Activated naive CD8-positive, alpha-beta T cell treated with anti-CD3 and anti-CD28 coated beads, Interleukin-2, amount 10 ng/mL, durations not matched to agents 7 days and 5 days (primary cell): ENCODE data around the gene ARID4B. TPM values are rescaled to one million over a fixed set of nuclear protein-coding genes. Genes with fewer than 3 reads are reported as not detected.

Source experiments
- ATAC-seq: fragments of 150-1000 bp; cut with Tn5 transposase; one replicate; pipeline ENCODE4 v1.10.0; 2021; ENCODE audit warnings: low read depth, moderate library complexity
- POLR2A ChIA-PET: fragments of 350-600 bp; sonication (Branson Sonifier 250); formaldehyde crosslinking; loops from one replicate; lab custom pipeline; 2021; ENCODE audit warnings: antibody characterized with exemption; lab: Charles Lee
- DNase-seq: peaks from one replicate; pipeline ENCODE4 v3.0.0; 2021
- H3K27ac Mint-ChIP-seq: one replicate; pipeline ENCODE4 v1.8.0; 2022; ENCODE audit warnings: mild to moderate bottlenecking, mixed read lengths
- H3K27me3 Mint-ChIP-seq: one replicate; pipeline ENCODE4 v1.8.0; 2022; ENCODE audit warnings: mild to moderate bottlenecking, moderate library complexity, mixed read lengths
- H3K36me3 Mint-ChIP-seq: one replicate; pipeline ENCODE4 v1.8.0; 2021; ENCODE audit warnings: mild to moderate bottlenecking, mixed read lengths
- H3K4me1 Mint-ChIP-seq: one replicate; pipeline ENCODE4 v1.8.0; 2021; ENCODE audit warnings: mixed read lengths
- H3K4me3 Mint-ChIP-seq: one replicate; pipeline ENCODE4 v1.8.0; 2022; ENCODE audit warnings: mild to moderate bottlenecking, moderate library complexity, mixed read lengths
- H3K9me3 Mint-ChIP-seq: one replicate; pipeline ENCODE4 v1.8.0; 2021; ENCODE audit warnings: mixed read lengths
- total RNA-seq, 2 experiments: library from RNA; stranded (reverse); gene quantifications; one replicate each; pipeline ENCODE4 v1.2.3, GENCODE V29; 2021

ARID4B gene
- total RNA-seq, 2 experiments from 2014 or later = 62.3 to 66.6 TPM

DNA sequence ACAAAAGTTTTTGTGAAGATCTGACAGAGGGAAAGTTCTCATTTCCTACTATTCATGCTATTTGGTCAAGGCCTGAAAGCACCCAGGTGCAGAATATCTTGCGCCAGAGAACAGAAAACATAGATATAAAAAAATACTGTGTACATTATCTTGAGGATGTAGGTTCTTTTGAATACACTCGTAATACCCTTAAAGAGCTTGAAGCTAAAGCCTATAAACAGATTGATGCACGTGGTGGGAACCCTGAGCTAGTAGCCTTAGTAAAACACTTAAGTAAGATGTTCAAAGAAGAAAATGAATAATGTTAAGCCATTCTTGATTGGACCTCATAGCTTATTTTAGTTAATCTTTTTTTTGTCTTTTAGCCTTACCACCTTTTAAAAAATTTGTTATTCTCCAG, 14.5 kb upstream of the ARID4B start:
- Mint-ChIP-seq H3K4me3 (no peak overlapping the region), H3K4me1 (peaks cover 4% of the 10 kb centered on the region), H3K27me3 (no peaks in the 10 kb centered on the region), H3K9me3 (no peaks in the 10 kb centered on the region), H3K27ac (no peak overlapping the region), H3K36me3 (peaks cover 27% of the 10 kb centered on the region)
- ATAC-seq = no peak
- POLR2A ChIA-PET = no interaction called here
- DNase-seq = no peak

DNA sequence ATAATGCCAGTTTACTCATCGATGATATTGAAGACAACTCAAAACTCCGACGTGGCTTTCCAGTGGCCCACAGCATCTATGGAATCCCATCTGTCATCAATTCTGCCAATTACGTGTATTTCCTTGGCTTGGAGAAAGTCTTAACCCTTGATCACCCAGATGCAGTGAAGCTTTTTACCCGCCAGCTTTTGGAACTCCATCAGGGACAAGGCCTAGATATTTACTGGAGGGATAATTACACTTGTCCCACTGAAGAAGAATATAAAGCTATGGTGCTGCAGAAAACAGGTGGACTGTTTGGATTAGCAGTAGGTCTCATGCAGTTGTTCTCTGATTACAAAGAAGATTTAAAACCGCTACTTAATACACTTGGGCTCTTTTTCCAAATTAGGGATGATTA, 14.1 kb upstream of the ARID4B start:
- no peak for ATAC-seq
- H3K36me3 Mint-ChIP-seq = peaks cover 27% of the 10 kb centered on the region
- no peak overlapping the region for H3K4me3 Mint-ChIP-seq
- H3K4me1 Mint-ChIP-seq = peaks cover 7% of the 10 kb centered on the region
- no peak overlapping the region for H3K27ac Mint-ChIP-seq
- no peaks in the 10 kb centered on the region for H3K27me3 Mint-ChIP-seq
- POLR2A ChIA-PET = no interaction called here
- no peaks in the 10 kb centered on the region for H3K9me3 Mint-ChIP-seq
- DNase-seq = no peak

DNA sequence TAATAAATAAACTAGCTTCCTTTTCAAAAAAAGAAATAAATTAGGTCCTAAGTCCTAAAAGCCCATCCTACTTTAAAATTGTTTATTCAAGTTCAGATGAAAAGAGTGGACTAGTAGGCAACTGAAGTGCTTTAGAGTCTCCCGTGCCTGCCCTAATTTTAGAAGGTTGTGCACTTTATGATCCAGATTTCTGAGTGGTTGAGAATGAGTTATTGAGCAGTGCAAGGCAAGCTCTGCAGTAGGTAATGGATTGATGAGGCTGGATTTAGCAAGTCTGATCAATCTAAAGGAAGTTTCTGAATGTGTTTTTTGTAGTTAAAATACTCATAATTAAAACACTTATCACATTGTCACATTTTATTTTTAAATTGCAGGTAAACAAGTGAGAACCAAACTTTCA, 13.4 kb upstream of the ARID4B start:
- POLR2A ChIA-PET = no interaction called here
- ATAC-seq = no peak
- no peak overlapping the region for H3K27ac Mint-ChIP-seq
- H3K9me3 Mint-ChIP-seq = no peaks in the 10 kb centered on the region
- no peaks in the 10 kb centered on the region for H3K27me3 Mint-ChIP-seq
- peaks cover 22% of the 10 kb centered on the region for H3K36me3 Mint-ChIP-seq
- DNase-seq = no peak
- H3K4me3 Mint-ChIP-seq = no peak overlapping the region
- H3K4me1 Mint-ChIP-seq = peaks cover 12% of the 10 kb centered on the region

DNA sequence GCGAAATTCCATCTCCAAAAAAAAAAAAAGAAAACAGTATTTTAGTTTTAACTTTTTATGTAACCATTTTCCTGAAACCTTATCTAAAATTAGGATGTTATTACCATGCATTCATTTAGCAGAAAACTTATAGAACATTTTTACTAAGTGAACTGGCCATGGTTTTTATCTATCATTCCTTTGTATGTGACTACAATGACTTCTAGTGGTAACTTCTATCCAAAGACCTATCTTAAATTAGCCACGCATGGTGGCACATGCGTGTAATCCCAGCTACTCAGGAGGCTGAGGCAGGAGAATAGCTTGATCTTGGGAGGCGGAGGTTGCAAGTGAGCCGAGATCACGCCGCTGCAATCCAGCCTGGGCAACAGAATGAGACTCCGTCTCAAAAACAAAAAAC, 11.8 kb upstream of the ARID4B start:
- POLR2A ChIA-PET = interaction anchor here (0.7 to 1.2 kb wide), 2 partner anchors 9 to 437 kb away, joined by 3 to 4 read pairs; no protein-coding TSS in a partner anchor
- H3K36me3 Mint-ChIP-seq = peaks cover 19% of the 10 kb centered on the region
- no peak for ATAC-seq

DNA sequence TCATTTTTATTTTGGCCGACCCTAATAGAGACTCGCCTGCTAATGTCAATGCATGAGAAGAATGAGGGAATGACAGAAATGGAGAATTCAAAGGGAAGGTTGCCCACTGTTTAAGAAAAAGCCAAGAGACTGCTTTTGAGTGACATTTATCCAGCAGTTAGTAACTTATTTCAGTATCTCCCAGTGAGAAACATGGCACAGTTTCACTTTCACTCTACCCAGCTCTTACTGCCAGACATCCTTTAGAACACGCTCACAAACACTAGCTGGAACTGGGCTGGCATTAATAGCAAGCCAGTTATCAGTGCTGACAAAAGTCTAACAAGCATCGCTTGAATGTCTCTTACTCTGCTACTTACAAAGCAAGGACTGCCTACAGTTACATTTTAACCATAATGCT, 8.9 kb upstream of the ARID4B start:
- no peak for DNase-seq
- no peaks in the 10 kb centered on the region for H3K27me3 Mint-ChIP-seq

More for the DNA sequence above, 11.8 kb upstream of the ARID4B start:
- Mint-ChIP-seq H3K27ac (no peak overlapping the region), H3K9me3 (no peaks in the 10 kb centered on the region), H3K4me1 (peaks cover 19% of the 10 kb centered on the region), H3K27me3 (no peaks in the 10 kb centered on the region), H3K4me3 (no peak overlapping the region)
- no peak for DNase-seq

DNA sequence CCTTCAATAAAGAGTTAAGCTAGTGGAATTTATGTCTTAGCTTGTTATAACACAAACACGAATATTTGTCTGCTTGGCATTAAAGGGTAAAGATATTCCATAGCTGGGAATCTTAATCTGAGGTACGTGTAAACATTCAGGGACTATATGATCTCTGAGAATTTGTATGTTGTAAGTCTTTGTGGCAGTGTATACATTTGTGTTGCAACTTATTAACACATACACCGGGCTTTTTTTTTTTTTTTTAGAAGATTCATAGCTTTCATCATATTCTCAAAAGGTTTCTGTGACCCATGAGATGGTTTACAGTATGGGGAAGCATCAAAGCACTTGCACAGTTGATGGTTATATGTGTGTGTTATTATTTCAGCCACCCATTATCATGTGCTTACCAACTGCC, 3.4 kb upstream of the ARID4B start:
- Mint-ChIP-seq H3K36me3 (peaks cover 15% of the 10 kb centered on the region), H3K27me3 (no peaks in the 10 kb centered on the region), H3K4me3 (no peak overlapping the region), H3K27ac (peak overlapping the region; percentile 54), H3K9me3 (no peaks in the 10 kb centered on the region), H3K4me1 (peaks cover 21% of the 10 kb centered on the region)
- POLR2A ChIA-PET = interaction anchor here (1.7 kb wide), 1 partner anchor 9 kb away, joined by 4 read pairs; no protein-coding TSS in a partner anchor
- DNase-seq (no peak), ATAC-seq (no peak)

More for the DNA sequence above, 8.9 kb upstream of the ARID4B start:
- H3K4me1 Mint-ChIP-seq = peaks cover 26% of the 10 kb centered on the region
- peak overlapping the region; percentile 67 for H3K4me3 Mint-ChIP-seq
- peaks cover 7% of the 10 kb centered on the region for H3K36me3 Mint-ChIP-seq
- H3K27ac Mint-ChIP-seq = peak overlapping the region; percentile 82
- POLR2A ChIA-PET = interaction anchor here (0.8 to 1.4 kb wide), 4 partner anchors 9 to 232 kb away, joined by 3 to 7 read pairs (median 4); partner anchors contain the start of genes ARID4B, GGPS1 and RBM34
- peak; percentile 97 for ATAC-seq
- no peaks in the 10 kb centered on the region for H3K9me3 Mint-ChIP-seq

DNA sequence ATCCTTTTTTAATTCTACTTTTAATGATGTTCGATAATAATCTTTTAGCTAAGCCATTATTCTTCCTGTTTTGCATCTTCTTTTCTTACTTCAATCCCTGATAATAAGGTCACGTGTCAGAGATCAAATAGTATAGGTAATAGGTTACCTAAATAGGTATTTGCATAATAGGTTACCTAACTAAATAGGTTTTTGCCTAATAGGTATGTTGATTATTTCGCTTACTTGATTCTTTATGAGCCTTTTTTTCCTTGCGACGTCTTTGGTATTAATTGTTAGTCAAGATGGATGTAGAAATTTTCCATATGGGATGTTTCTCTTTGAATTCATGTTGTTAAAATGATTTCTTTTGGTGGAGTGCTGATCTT, 2.9 kb upstream of the ARID4B start:
- no peak for ATAC-seq
- no peak for DNase-seq
- H3K4me3 Mint-ChIP-seq = no peak overlapping the region
- peaks cover 21% of the 10 kb centered on the region for H3K4me1 Mint-ChIP-seq
- H3K36me3 Mint-ChIP-seq = peaks cover 15% of the 10 kb centered on the region
- H3K27me3 Mint-ChIP-seq = no peaks in the 10 kb centered on the region
- no peaks in the 10 kb centered on the region for H3K9me3 Mint-ChIP-seq
- POLR2A ChIA-PET = interaction anchor here (1.7 kb wide), 1 partner anchor 10 kb away, joined by 4 read pairs; no protein-coding TSS in a partner anchor
- peak overlapping the region; percentile 54 for H3K27ac Mint-ChIP-seq

DNA sequence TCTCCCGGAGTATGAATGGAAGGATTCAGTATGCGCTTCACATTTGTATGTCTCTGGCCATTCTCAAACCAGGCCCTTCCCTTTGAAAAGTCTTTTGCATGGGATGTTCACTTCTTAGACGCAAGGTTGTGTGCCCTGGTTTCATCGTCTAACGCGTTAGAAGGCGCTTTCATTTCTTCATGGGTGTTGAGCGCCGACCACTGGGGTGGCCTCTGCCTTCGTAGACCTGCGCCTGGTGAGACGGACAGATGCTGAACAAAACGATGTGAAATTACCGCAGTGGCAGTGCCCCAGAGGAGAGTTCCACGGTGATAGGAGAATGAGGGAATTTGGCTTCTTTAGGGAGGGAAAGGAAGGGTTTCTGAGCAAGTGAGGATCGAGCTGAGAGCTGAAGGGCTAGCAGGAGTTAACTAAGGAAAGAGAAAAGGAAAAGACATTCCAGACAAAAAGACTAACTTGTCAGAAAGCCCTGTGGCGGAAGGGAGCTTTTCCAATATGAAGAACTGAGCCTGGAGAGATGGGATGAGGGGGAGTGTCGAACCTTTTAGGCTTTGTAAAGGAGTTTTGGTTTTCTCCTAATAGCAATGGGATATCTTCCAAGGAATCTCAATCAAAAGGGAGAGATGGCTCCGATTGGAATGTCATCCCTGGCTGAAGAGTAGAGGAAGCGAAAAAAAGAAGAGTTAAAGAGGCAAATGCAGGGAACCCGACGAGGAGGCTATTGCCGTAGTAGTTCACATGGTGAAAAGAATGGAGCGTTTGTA, 1.3 kb upstream of the ARID4B start:
- H3K9me3 Mint-ChIP-seq = no peaks in the 10 kb centered on the region
- H3K27me3 Mint-ChIP-seq = no peaks in the 10 kb centered on the region
- DNase-seq = peak; percentile 55
- POLR2A ChIA-PET = interaction anchor here (0.5 to 2.0 kb wide), 6 partner anchors 8 to 175 kb away, joined by 3 to 9 read pairs (median 3); partner anchors contain the start of genes B3GALNT2 and RBM34
- no peak overlapping the region for H3K4me3 Mint-ChIP-seq
- peak; percentile 10 for ATAC-seq
- H3K27ac Mint-ChIP-seq = no peak overlapping the region
- peaks cover 24% of the 10 kb centered on the region for H3K4me1 Mint-ChIP-seq
- H3K36me3 Mint-ChIP-seq = peaks cover 16% of the 10 kb centered on the region

DNA sequence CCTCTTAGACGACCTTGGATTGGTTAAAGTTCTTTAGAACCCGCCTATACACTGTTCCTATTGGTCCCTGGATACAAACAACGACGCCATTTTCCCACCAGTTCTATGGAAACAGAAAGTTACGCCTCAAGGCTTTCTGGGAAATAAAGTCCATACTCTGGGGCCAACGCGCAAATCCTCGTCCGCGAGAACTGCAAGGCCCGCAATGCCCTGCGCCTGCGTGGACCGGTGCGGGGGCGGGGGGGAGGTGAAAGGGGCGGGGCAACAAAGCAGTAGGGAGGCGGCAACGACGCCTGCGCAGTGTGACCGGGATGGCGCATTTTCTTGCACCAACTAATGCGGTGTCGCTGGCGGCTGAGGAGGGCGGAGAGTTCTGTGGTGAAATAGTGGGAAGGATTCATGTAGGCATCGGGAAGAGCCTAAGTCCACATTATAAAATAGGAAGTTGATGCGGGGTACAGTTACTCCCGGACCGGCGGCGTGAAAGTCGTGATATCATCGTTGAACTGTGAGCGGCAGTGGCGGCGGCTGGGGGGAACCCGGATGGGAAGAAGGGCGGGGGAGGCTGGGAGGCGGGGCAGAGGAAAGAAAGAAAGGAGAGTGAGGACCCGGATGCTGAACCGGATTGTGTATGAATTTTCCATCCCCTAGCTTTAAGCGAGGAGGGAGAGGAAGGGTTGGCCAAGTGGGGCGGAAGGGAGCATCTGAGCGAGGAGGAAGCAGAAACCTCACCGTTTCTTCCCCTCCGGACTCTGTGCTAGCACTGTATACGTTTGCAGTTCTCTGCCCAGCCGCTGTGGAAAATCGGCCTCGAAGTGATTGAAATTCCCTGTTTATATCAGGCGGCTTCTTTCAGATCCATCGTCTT, 526 bp upstream of the ARID4B start, which contains the start of gene GGPS1:
TSS of gene GGPS1 (plus strand) at position 300 of the 868 bp plus-strand sequence. CDS start 6,695 bp downstream, outside the sequence.
- POLR2A ChIA-PET = interaction anchor here (0.5 to 4.9 kb wide), 10 partner anchors 9 to 540 kb away, joined by 3 to 28 read pairs (median 3); partner anchors contain the start of gene RBM34
- Mint-ChIP-seq H3K27ac (no peak within 1 kb of the TSS), H3K4me3 (no peak within 1 kb of the TSS)

DNA sequence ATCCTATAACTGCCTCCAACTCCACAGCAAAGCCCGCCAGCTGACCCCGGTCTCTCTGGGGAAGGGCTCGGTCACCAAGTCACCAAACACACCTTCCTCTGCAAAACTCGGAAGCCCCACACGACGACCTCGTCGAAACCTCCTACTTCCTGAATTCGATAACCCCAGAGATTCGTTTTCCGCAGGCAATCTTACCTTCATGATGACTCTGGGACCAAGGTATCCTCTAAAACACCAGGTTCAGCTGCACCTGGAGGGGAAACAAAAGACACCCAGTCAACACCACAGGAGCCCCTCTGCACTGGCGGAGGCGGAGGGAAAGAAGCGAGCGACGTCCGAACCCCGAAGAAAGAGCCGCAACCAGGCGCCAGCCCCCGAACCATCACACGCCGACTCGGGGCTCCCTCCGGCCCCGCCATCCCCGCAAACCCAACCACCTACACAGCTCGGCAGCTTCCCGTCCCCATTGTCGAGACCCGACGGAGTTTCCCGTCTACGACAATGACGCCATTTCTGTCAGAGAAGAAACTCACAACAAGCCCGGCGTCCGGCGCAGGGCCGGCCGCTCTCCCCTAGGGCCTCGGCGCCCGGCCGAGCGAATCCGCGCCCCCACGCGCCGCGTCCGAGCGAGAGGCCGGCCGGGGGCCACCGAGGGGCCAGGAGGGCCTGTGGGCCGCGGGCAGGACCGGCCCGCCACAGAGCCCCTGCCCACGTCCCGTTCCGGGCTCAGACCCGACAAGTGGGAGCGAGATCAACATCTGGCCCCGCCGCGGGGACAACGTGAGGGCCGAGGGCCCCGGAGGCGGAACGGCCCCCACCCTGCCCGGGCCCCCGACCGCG, 1.0 kb downstream of the ARID4B start:
- DNase-seq = peak; percentile 70
- H3K27me3 Mint-ChIP-seq = no peaks in the 10 kb centered on the region
- peak; percentile 5 for ATAC-seq
- POLR2A ChIA-PET = interaction anchor here (0.8 to 4.9 kb wide), 5 partner anchors 10 to 166 kb away, joined by 3 to 28 read pairs (median 5); partner anchors contain the start of gene RBM34
- peak overlapping the region; percentile 96 for H3K4me3 Mint-ChIP-seq
- no peaks in the 10 kb centered on the region for H3K9me3 Mint-ChIP-seq
- H3K4me1 Mint-ChIP-seq = peaks cover 26% of the 10 kb centered on the region
- H3K36me3 Mint-ChIP-seq = peaks cover 20% of the 10 kb centered on the region
- peak overlapping the region; percentile 99 for H3K27ac Mint-ChIP-seq

More for the DNA sequence above, 526 bp upstream of the ARID4B start, which contains the start of gene GGPS1:
- Mint-ChIP-seq H3K27me3 (no peaks in the 10 kb centered on the region), H3K9me3 (no peaks in the 10 kb centered on the region), H3K36me3 (peaks cover 16% of the 10 kb centered on the region), H3K4me1 (peaks cover 23% of the 10 kb centered on the region)
- ATAC-seq (peak; percentile 82), DNase-seq (peak; percentile 95)

DNA sequence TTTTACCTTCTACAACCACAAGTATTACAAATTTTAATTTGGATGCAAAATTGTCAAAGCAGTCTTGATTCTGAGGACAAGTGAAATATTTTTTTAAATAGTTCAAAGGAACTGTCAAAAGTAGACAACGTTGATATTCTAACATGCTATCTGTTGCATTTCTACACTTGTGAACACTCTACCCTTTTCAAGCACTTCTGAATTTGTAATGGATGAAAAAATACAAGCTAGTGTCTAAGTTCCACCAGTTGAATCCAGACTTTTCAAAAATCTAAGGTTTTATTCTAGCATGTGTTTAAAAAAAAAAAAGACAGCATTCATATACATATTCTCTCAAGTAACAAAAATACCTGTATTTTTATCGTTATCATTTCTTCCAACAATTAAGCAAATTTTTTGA, 2.1 kb downstream of the ARID4B start:
- Mint-ChIP-seq H3K27me3 (no peaks in the 10 kb centered on the region), H3K4me3 (peak overlapping the region; percentile 96), H3K27ac (peak overlapping the region; percentile 99), H3K9me3 (no peaks in the 10 kb centered on the region), H3K4me1 (peaks cover 31% of the 10 kb centered on the region), H3K36me3 (peaks cover 23% of the 10 kb centered on the region)
- POLR2A ChIA-PET = interaction anchor here (4.9 kb wide), 1 partner anchor 13 kb away, joined by 28 read pairs; no protein-coding TSS in a partner anchor
- ATAC-seq (no peak), DNase-seq (no peak)

DNA sequence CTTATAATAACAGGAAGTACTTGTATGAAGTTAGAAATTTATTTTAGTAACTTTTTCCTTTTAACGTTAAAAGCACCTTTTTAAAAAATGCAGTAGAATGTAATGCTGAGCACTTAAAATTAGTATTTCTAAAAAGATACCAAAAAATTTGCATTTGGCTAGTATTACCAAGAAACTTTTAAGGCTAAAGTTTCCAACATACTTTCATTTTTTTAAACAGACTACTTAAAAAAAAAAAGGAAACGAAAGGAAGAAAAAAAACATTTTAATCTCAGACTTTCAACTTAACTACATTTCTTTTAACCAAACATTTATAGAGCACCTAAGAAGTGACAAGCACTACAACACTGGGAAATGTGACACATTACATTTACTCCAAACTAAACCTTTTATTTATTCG, 2.8 kb downstream of the ARID4B start:
- peak overlapping the region; percentile 96 for H3K4me3 Mint-ChIP-seq
- no peak for DNase-seq
- peak overlapping the region; percentile 49 for H3K27ac Mint-ChIP-seq
- no peak for ATAC-seq
- H3K9me3 Mint-ChIP-seq = no peaks in the 10 kb centered on the region
- H3K27me3 Mint-ChIP-seq = no peaks in the 10 kb centered on the region
- H3K36me3 Mint-ChIP-seq = peaks cover 30% of the 10 kb centered on the region
- POLR2A ChIA-PET = interaction anchor here (4.9 kb wide), 1 partner anchor 12 kb away, joined by 28 read pairs; no protein-coding TSS in a partner anchor
- peaks cover 38% of the 10 kb centered on the region for H3K4me1 Mint-ChIP-seq
